ENCODE results near the gene CCDC124. TPM values are rescaled to one million over a fixed set of nuclear protein-coding genes. Genes with fewer than 3 reads are reported as not detected.
"Not testable (repeated sequence)": the region's sequence is repeated elsewhere in the genome, so short reads cannot be mapped to it uniquely, and the experiment has no call there.

The CCDC124 gene
- total RNA-seq, result 10 to 100 TPM; 56.7 to 65.5 TPM

GRCh38 chr19:17932485-17933338 lies at the start of gene CCDC124:
CCDC124 (plus strand) TSS chr19:17933015; CDS start chr19:17936421, 3,406 bp downstream.
- Histone ChIP-seq H3K4me1 (peaks cover 0 to 19% of the 10 kb centered on the region in 2 donors), H3K36me3 (peaks cover 6% of the 10 kb centered on the region), H3K27ac (peak within 1 kb of the TSS; percentile 83 to 91), H3K4me3 (peak within 1 kb of the TSS; percentile 89 to 92), H3K9me3 (no peaks in the 10 kb centered on the region), H3K27me3 (no peaks in the 10 kb centered on the region)
- TF ChIP-seq, protein P1, sequence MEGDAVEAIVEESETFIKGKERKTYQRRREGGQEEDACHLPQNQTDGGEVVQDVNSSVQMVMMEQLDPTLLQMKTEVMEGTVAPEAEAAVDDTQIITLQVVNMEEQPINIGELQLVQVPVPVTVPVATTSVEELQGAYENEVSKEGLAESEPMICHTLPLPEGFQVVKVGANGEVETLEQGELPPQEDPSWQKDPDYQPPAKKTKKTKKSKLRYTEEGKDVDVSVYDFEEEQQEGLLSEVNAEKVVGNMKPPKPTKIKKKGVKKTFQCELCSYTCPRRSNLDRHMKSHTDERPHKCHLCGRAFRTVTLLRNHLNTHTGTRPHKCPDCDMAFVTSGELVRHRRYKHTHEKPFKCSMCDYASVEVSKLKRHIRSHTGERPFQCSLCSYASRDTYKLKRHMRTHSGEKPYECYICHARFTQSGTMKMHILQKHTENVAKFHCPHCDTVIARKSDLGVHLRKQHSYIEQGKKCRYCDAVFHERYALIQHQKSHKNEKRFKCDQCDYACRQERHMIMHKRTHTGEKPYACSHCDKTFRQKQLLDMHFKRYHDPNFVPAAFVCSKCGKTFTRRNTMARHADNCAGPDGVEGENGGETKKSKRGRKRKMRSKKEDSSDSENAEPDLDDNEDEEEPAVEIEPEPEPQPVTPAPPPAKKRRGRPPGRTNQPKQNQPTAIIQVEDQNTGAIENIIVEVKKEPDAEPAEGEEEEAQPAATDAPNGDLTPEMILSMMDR (IDR thresholded peaks at IDR 0.05), result peak; percentile 48 to 77
- peak; percentile 88 for DNase-seq (ENCODE audit: low spot score)

GRCh38 chr19:17883627-17884410 lies 49.0 kb upstream of the CCDC124 start:
- TF ChIP-seq, protein P1 (IDR thresholded peaks at IDR 0.05), result no peak
- H3K27me3 ChIP-seq, result no peaks in the 10 kb centered on the region
- H3K9me3 ChIP-seq, result no peaks in the 10 kb centered on the region
- H3K27ac ChIP-seq, result no peak overlapping the region
- no peak overlapping the region for H3K4me3 ChIP-seq
- H3K4me1 ChIP-seq, result no peaks in the 10 kb centered on the region
- H3K36me3 ChIP-seq, result no peaks in the 10 kb centered on the region
- no peak for DNase-seq (ENCODE audit: low spot score)

- H3K4me3 ChIP-seq, result no peak overlapping the region
- H3K36me3 ChIP-seq, result no peaks in the 10 kb centered on the region
- TF ChIP-seq, protein P1 (IDR thresholded peaks at IDR 0.05), result no peak
- no peak for DNase-seq (ENCODE audit: low spot score)
- H3K4me1 ChIP-seq, result no peaks in the 10 kb centered on the region
- no peaks in the 10 kb centered on the region for H3K9me3 ChIP-seq
- no peaks in the 10 kb centered on the region for H3K27me3 ChIP-seq
- H3K27ac ChIP-seq, result no peak overlapping the region
Observed at GRCh38 chr19:17886515-17886914, 46.3 kb upstream of the CCDC124 start.

GRCh38 chr19:17887221-17887620 lies 45.6 kb upstream of the CCDC124 start:
- not testable (repeated sequence) for H3K4me1 ChIP-seq; H3K27ac ChIP-seq; H3K36me3 ChIP-seq; H3K4me3 ChIP-seq; DNase-seq (ENCODE audit: low spot score); H3K27me3 ChIP-seq; H3K9me3 ChIP-seq

DNA sequence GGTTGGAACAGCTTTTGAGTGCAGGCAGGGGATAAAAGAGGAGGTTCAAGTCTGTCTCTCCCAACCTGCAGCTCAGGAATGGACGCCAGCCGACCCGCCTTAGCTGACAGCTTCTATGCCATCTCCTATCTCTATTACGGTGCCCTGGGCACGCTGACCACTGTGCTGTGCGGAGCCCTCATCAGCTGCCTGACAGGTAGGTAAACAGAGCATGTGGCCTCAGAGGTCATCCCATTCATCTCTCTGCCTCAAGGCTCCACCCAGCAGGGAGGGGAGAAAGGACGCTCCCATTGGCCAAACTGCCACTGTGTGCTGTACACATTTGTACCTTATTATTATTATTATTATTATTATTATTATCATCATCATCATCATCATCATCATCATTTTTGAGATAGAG lies 44.6 kb upstream of the CCDC124 start:
- Histone ChIP-seq H3K4me3 (no peak overlapping the region), H3K27me3 (no peaks in the 10 kb centered on the region), H3K36me3 (no peaks in the 10 kb centered on the region), H3K9me3 (no peaks in the 10 kb centered on the region), H3K4me1 (no peaks in the 10 kb centered on the region), H3K27ac (no peak overlapping the region)
- TF ChIP-seq, protein P1 (IDR thresholded peaks at IDR 0.05), result no peak
- DNase-seq (ENCODE audit: low spot score), result no peak

- TF ChIP-seq, protein P1 (IDR thresholded peaks at IDR 0.05), result no peak
- H3K4me3 ChIP-seq, result no peak overlapping the region
- H3K27me3 ChIP-seq, result no peaks in the 10 kb centered on the region
- H3K9me3 ChIP-seq, result no peaks in the 10 kb centered on the region
- H3K36me3 ChIP-seq, result no peaks in the 10 kb centered on the region
- DNase-seq (ENCODE audit: low spot score), result no peak
- H3K4me1 ChIP-seq, result no peaks in the 10 kb centered on the region
- no peak overlapping the region for H3K27ac ChIP-seq
Observed at GRCh38 chr19:17889609-17890214, 43.1 kb upstream of the CCDC124 start.

All from right atrium auricular region (tissue), 2 donors.